IMR-90 (cell line): ENCODE results near the gene RGS4. TPM values are rescaled to one million over a fixed set of nuclear protein-coding genes. Genes with fewer than 3 reads are reported as not detected.

ENCODE experiments used
- ATAC-seq: fragments of 200-7000 bp; cut with Tn5 transposase; 2 replicates; pipeline ENCODE4 v1.9.1; 2020; ENCODE audit warnings: low read depth, mild to moderate bottlenecking, moderate library complexity
- BruUV-seq: library from RNA; stranded (reverse); fragments of 400-500 nt; replicated peaks from 2 replicates; lab custom pipeline; 2021; lab: Mats Ljungman, UMichigan
- CTCF ChIA-PET: fragments of 300-600 bp; formaldehyde crosslinking; extraction: SDS; loops from one replicate; lab custom pipeline; 2021; ENCODE audit warnings: antibody characterized with exemption; lab: Yijun Ruan, JAX
- POLR2A ChIA-PET: fragments of 300-600 bp; sonication (Branson Sonifier 250); formaldehyde crosslinking; loops from one replicate; lab custom pipeline; 2022; ENCODE audit warnings: antibody characterized with exemption; ENCODE audit not compliant: unreplicated experiment; lab: Charles Lee
- DNase-seq: peaks from one replicate; pipeline ENCODE4 v3.0.0; 2013
- H2AFZ ChIP-seq: replicated peaks from 2 replicates; pipeline ENCODE3; 2013; ENCODE audit warnings: low read length, mild to moderate bottlenecking; ENCODE audit not compliant: poor library complexity
- H2AK5ac ChIP-seq: 2 replicates; pipeline ENCODE4 v1.6.1; 2013; ENCODE audit warnings: low read depth, low read length, inconsistent platforms
- H2AK9ac ChIP-seq: replicated peaks from 2 replicates; pipeline ENCODE3; 2013; ENCODE audit warnings: mild to moderate bottlenecking, low read depth, low read length, moderate library complexity; ENCODE audit not compliant: poor library complexity
- H2BK120ac ChIP-seq: 2 replicates; pipeline ENCODE4 v1.6.1; 2013; ENCODE audit warnings: low read depth, low read length, inconsistent platforms
- H2BK15ac ChIP-seq: 3 replicates; pipeline ENCODE4 v1.6.1; 2013; ENCODE audit warnings: low read depth, low read length, inconsistent platforms
- H2BK20ac ChIP-seq: 2 replicates; pipeline ENCODE4 v1.6.1; 2013; ENCODE audit warnings: low read depth, mild to moderate bottlenecking, inconsistent platforms, low read length, moderate library complexity
- H2BK5ac ChIP-seq: 2 replicates; pipeline ENCODE4 v1.6.1; 2013; ENCODE audit warnings: mild to moderate bottlenecking, low read depth, low read length, inconsistent platforms; ENCODE audit not compliant: poor library complexity, severe bottlenecking
- H3K14ac ChIP-seq: replicated peaks from 2 replicates; pipeline ENCODE4 v1.6.1; 2013; ENCODE audit warnings: low read depth, low read length, inconsistent platforms
- H3K18ac ChIP-seq: 2 replicates; pipeline ENCODE4 v1.6.1; 2013; ENCODE audit warnings: low read depth, low read length, control low read depth
- H3K23ac ChIP-seq: 2 replicates; pipeline ENCODE4 v1.6.1; 2013; ENCODE audit warnings: low read depth, low read length, inconsistent platforms
- H3K27ac ChIP-seq: 2 replicates; pipeline ENCODE4 v1.5.1; 2013; ENCODE audit warnings: mild to moderate bottlenecking, control low read depth, low read length; ENCODE audit not compliant: insufficient read depth
- H3K27me3 ChIP-seq: 2 replicates; pipeline ENCODE4 v1.6.1; 2013; ENCODE audit warnings: low read length; ENCODE audit not compliant: control insufficient read depth, insufficient read depth
- H3K36me3 ChIP-seq: 2 replicates; pipeline ENCODE4 v1.6.1; 2013; ENCODE audit warnings: low read length, mixed read lengths; ENCODE audit not compliant: control insufficient read depth, insufficient read depth
- H3K4ac ChIP-seq: 2 replicates; pipeline ENCODE4 v1.6.1; 2013; ENCODE audit warnings: low read depth, low read length, inconsistent platforms
- H3K4me1 ChIP-seq: 2 replicates; pipeline ENCODE4 v1.6.1; 2013; ENCODE audit warnings: low read length, mixed read lengths; ENCODE audit not compliant: control insufficient read depth, insufficient read depth
- H3K4me2 ChIP-seq: 2 replicates; pipeline ENCODE4 v1.6.1; 2013; ENCODE audit warnings: low read depth, mild to moderate bottlenecking, control low read depth, low read length, moderate library complexity
- H3K4me3 ChIP-seq: 2 replicates; pipeline ENCODE4 v1.5.1; 2013; ENCODE audit warnings: low read depth, mild to moderate bottlenecking, control low read depth, low read length, moderate library complexity; ENCODE audit not compliant: insufficient read depth
- H3K56ac ChIP-seq: 2 replicates; pipeline ENCODE4 v1.6.1; 2013; ENCODE audit warnings: low read length, inconsistent platforms; ENCODE audit not compliant: insufficient read depth; ENCODE audit errors: extremely low read depth
- H3K79me1 ChIP-seq, 2 experiments: 2 replicates each; pipeline ENCODE4 v1.6.1; 2013; ENCODE audit warnings: low read length in 2 of 2, inconsistent platforms in 1 of 2, low read depth in 1 of 2
- H3K9ac ChIP-seq: 2 replicates; pipeline ENCODE4 v1.6.1; 2013; ENCODE audit warnings: low read depth, low read length, control low read depth
- H3K9me1 ChIP-seq: 2 replicates; pipeline ENCODE4 v1.6.1; 2013; ENCODE audit warnings: low read length, inconsistent platforms; ENCODE audit not compliant: insufficient read depth
- H3K9me3 ChIP-seq: 2 replicates; pipeline ENCODE4 v1.6.1; 2013; ENCODE audit warnings: low read length; ENCODE audit not compliant: control insufficient read depth, insufficient read depth
- H4K20me1 ChIP-seq: 2 replicates; pipeline ENCODE4 v1.6.1; 2013; ENCODE audit warnings: low read length, inconsistent platforms; ENCODE audit not compliant: insufficient read depth
- H4K5ac ChIP-seq: 2 replicates; pipeline ENCODE4 v1.6.1; 2013; ENCODE audit warnings: mild to moderate bottlenecking, low read depth, low read length, control low read depth
- H4K8ac ChIP-seq, 2 experiments: 2 replicates each; pipeline ENCODE4 v1.6.1; 2013; ENCODE audit warnings: low read depth in 2 of 2, low read length in 2 of 2, control low read depth in 1 of 2, inconsistent platforms in 1 of 2
- H4K91ac ChIP-seq: 2 replicates; pipeline ENCODE4 v1.6.1; 2013; ENCODE audit warnings: low read depth, low read length, inconsistent platforms; ENCODE audit not compliant: insufficient read depth
- CEBPB ChIP-seq: IDR thresholded peaks from 2 replicates; pipeline ENCODE4 v1.6.1; 2012; ENCODE audit warnings: low read depth, low read length, improper control_type of control experiment
- CHD1 ChIP-seq: IDR thresholded peaks from 2 replicates; pipeline ENCODE4 v1.6.1; 2012; ENCODE audit warnings: low read depth, low read length, improper control_type of control experiment
- FOS ChIP-seq: fragments of 150-350 bp; IDR thresholded peaks from 2 replicates; pipeline ENCODE4 v1.6.1; 2016; ENCODE audit warnings: low read depth, low read length
- MAFK ChIP-seq: IDR thresholded peaks from 2 replicates; pipeline ENCODE4 v1.6.1; 2012; ENCODE audit warnings: low read depth, low read length, improper control_type of control experiment
- MAZ ChIP-seq: IDR thresholded peaks from 2 replicates; pipeline ENCODE4 v1.6.1; 2012; ENCODE audit warnings: low read depth, mild to moderate bottlenecking, low read length, improper control_type of control experiment, moderate library complexity, borderline replicate concordance
- MXI1 ChIP-seq: IDR thresholded peaks from 2 replicates; pipeline ENCODE4 v1.6.1; 2012; ENCODE audit warnings: low read depth, mild to moderate bottlenecking, low read length, moderate library complexity, borderline replicate concordance
- NFE2L2 ChIP-seq: fragments of 150-350 bp; IDR thresholded peaks from 2 replicates; pipeline ENCODE4 v1.6.1; 2016; ENCODE audit warnings: low read depth, mild to moderate bottlenecking, low read length
- POLR2A ChIP-seq: IDR thresholded peaks from 2 replicates; pipeline ENCODE4 v1.6.1; 2012; ENCODE audit warnings: mild to moderate bottlenecking, low read depth, low read length
- RAD21 ChIP-seq: IDR thresholded peaks from 2 replicates; pipeline ENCODE4 v1.6.1; 2012; ENCODE audit warnings: low read length, improper control_type of control experiment
- RCOR1 ChIP-seq: IDR thresholded peaks from 2 replicates; pipeline ENCODE4 v1.6.1; 2012; ENCODE audit warnings: mild to moderate bottlenecking, low read length, improper control_type of control experiment; ENCODE audit not compliant: insufficient replicate concordance
- RFX5 ChIP-seq: IDR thresholded peaks from 2 replicates; pipeline ENCODE4 v1.8.0; 2012; ENCODE audit warnings: low read depth, mild to moderate bottlenecking, low read length, moderate library complexity
- SMC3 ChIP-seq: fragments of 150-350 bp; IDR thresholded peaks from 2 replicates; pipeline ENCODE4 v1.6.1; 2016; ENCODE audit warnings: low read depth, mild to moderate bottlenecking, antibody characterized with exemption, low read length, moderate library complexity
- USF2 ChIP-seq: fragments of 150-350 bp; IDR thresholded peaks from 2 replicates; pipeline ENCODE4 v1.6.1; 2017; ENCODE audit warnings: mild to moderate bottlenecking, antibody characterized with exemption, low read length, low read depth
- WGBS, 2 experiments: methylation state at CpG; one replicate each; pipeline versions ENCODE4 v1.1.5 to v1.1.7; 2013; ENCODE audit warnings: missing lambda C conversion rate in 2 of 2; ENCODE audit not compliant: insufficient read length in 1 of 2; ENCODE audit errors: extremely low coverage in 2 of 2; 5-methylcytosine and 5-hydroxymethylcytosine counted together
- dilution Hi-C: fragments of 300-500 bp; cut with HindIII; formaldehyde crosslinking; loops from one replicate; pipeline ENCODE4 v1.14.3; 2018; ENCODE audit warnings: low sequenced_read_pairs; ENCODE audit not compliant: unreplicated experiment
- in situ Hi-C: fragments of 300-500 bp; cut with MboI; formaldehyde crosslinking; loops from 3 replicates; pipeline ENCODE4 v1.14.3; 2019; ENCODE audit warnings: low sequenced_read_pairs, inconsistent platforms, mixed read lengths
- intact Hi-C: fragments of 100-400 bp; cut with micrococcal nuclease; formaldehyde crosslinking; loops from 2 replicates; pipeline ENCODE4 v1.10.0; 2022
- polyA plus RNA-seq, 3 experiments: library from polyadenylated mRNA; depleted of rRNA; stranded (reverse); fragments of >200 nt; gene quantifications; 2 replicates each; pipeline ENCODE4 v1.2.3, GENCODE V29; 2012; ENCODE audit warnings: low replicate concordance in 1 of 3
- total RNA-seq: library from RNA; depleted of rRNA; stranded (reverse); fragments of >200 nt; gene quantifications from 2 replicates; pipeline ENCODE4 v1.2.3, GENCODE V29; 2012
- TF ChIP-seq, protein P1 (sequence below): conservative IDR thresholded peaks from 2 replicates; pipeline ENCODE4 v1.5.1; 2012; ENCODE audit warnings: mild to moderate bottlenecking, low read depth, low read length, improper control_type of control experiment

The RGS4 gene
- total and polyA plus RNA-seq, 2 of the 4 experiments (the other 2 are of a cell fraction): 202 to 538 TPM

GRCh38 chr1:163054181-163054591 is 15.0 kb upstream of the RGS4 start:
- no peak for ATAC-seq
- CTCF ChIA-PET: no interaction called here

More at GRCh38 chr1:163054181-163054591, 15.0 kb upstream of the RGS4 start:
- Histone ChIP-seq H3K27me3 (no peaks in the 10 kb centered on the region), H2BK120ac (no peak overlapping the region), H4K5ac (no peak overlapping the region), H2AFZ (peak overlapping the region; percentile 14), H3K14ac (no peak overlapping the region), H3K4ac (no peak overlapping the region), H3K4me3 (no peak overlapping the region), H2BK15ac (no peak overlapping the region), H3K4me1 (peaks cover 4% of the 10 kb centered on the region), H3K23ac (no peak overlapping the region), H4K8ac (no peak overlapping the region), H2BK20ac (no peak overlapping the region), H2AK9ac (no peak overlapping the region), H3K9ac (no peak overlapping the region), H3K36me3 (no peaks in the 10 kb centered on the region), H3K4me2 (no peak overlapping the region), H3K27ac (no peak overlapping the region), H4K20me1 (no peaks in the 10 kb centered on the region), H4K91ac (no peak overlapping the region), H2AK5ac (no peak overlapping the region), H3K79me1 (no peaks in the 10 kb centered on the region), H3K9me3 (no peaks in the 10 kb centered on the region), H3K9me1 (no peaks in the 10 kb centered on the region), H2BK5ac (no peak overlapping the region), H3K18ac (no peak overlapping the region), H3K56ac (no peak overlapping the region)
- WGBS, 2 experiments: no CpG with 5 or more reads among the region's 2 CpGs
- TF ChIP-seq USF2: no peak
- no peak for TF ChIP-seq RFX5
- TF ChIP-seq NFE2L2: no peak
- TF ChIP-seq POLR2A: no peak
- TF ChIP-seq SMC3: no peak
- no peak for TF ChIP-seq CEBPB
- TF ChIP-seq MAFK: no peak
- no peak for TF ChIP-seq FOS
- no peak for TF ChIP-seq RCOR1
- no peak for TF ChIP-seq RAD21
- TF ChIP-seq MXI1: no peak
- TF ChIP-seq, protein P1, sequence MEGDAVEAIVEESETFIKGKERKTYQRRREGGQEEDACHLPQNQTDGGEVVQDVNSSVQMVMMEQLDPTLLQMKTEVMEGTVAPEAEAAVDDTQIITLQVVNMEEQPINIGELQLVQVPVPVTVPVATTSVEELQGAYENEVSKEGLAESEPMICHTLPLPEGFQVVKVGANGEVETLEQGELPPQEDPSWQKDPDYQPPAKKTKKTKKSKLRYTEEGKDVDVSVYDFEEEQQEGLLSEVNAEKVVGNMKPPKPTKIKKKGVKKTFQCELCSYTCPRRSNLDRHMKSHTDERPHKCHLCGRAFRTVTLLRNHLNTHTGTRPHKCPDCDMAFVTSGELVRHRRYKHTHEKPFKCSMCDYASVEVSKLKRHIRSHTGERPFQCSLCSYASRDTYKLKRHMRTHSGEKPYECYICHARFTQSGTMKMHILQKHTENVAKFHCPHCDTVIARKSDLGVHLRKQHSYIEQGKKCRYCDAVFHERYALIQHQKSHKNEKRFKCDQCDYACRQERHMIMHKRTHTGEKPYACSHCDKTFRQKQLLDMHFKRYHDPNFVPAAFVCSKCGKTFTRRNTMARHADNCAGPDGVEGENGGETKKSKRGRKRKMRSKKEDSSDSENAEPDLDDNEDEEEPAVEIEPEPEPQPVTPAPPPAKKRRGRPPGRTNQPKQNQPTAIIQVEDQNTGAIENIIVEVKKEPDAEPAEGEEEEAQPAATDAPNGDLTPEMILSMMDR: no peak
- no peak for TF ChIP-seq MAZ
- no peak for TF ChIP-seq CHD1
- in situ Hi-C loops: no loop called here
- intact Hi-C loops: no loop called here
- BruUV-seq: no TSS peak
- DNase-seq: no peak
- POLR2A ChIA-PET: no interaction called here
- dilution Hi-C loops: loop anchor here (25.0 kb wide), 1 partner anchor 192 kb away; the partner anchor contains the start of gene CCDC190
